A673 (cell line): ENCODE data around the gene CTNNA2. TPM values are rescaled to one million over a fixed set of nuclear protein-coding genes. Genes with fewer than 3 reads are reported as not detected.

Experiments used
- BruUV-seq: library from RNA; stranded (reverse); fragments of 400-500 nt; replicated peaks from 2 replicates; lab custom pipeline; 2021; lab: Mats Ljungman, UMichigan
- CTCF ChIA-PET: fragments of 300-600 bp; sonication (Branson Sonifier 250); formaldehyde crosslinking; loops from one replicate; lab custom pipeline; 2022; ENCODE audit warnings: antibody characterized with exemption; lab: Charles Lee
- POLR2A ChIA-PET: fragments of 300-600 bp; sonication (Branson Sonifier 250); formaldehyde crosslinking; loops from one replicate; lab custom pipeline; 2022; ENCODE audit warnings: antibody characterized with exemption; ENCODE audit not compliant: low non-redundant PET; lab: Charles Lee
- DNase-seq: peaks from one replicate; pipeline ENCODE4 v3.0.0-alpha.2; 2015; ENCODE audit warnings: low spot score
- H3K27ac ChIP-seq: fragments of 200-600 bp; sonication (generic); 2 replicates; pipeline ENCODE4 v1.5.1; 2016; ENCODE audit warnings: mixed run types, low read depth, mild to moderate bottlenecking, mixed read lengths, antibody characterized with exemption, low read length; ENCODE audit not compliant: poor library complexity, severe bottlenecking
- H3K27me3 ChIP-seq: fragments of 200-600 bp; sonication (generic); replicated peaks from 2 replicates; pipeline ENCODE4 v1.6.1; 2017; ENCODE audit warnings: mixed run types, low read depth, mild to moderate bottlenecking, mixed read lengths, antibody characterized with exemption, low read length; ENCODE audit not compliant: insufficient read depth, poor library complexity
- H3K36me3 ChIP-seq: fragments of 200-600 bp; sonication (generic); 2 replicates; pipeline ENCODE4 v1.6.1; 2016; ENCODE audit warnings: mixed run types, mild to moderate bottlenecking, mixed read lengths, antibody characterized with exemption, low read length; ENCODE audit not compliant: insufficient read depth, poor library complexity, severe bottlenecking
- H3K4me1 ChIP-seq: fragments of 200-600 bp; sonication (generic); 2 replicates; pipeline ENCODE4 v1.6.1; 2017; ENCODE audit warnings: mixed run types, mild to moderate bottlenecking, mixed read lengths, antibody characterized with exemption, low read length; ENCODE audit not compliant: insufficient read depth, poor library complexity, severe bottlenecking
- H3K4me3 ChIP-seq: fragments of 200-600 bp; sonication (generic); 2 replicates; pipeline ENCODE4 v1.5.1; 2016; ENCODE audit warnings: low read depth, mixed run types, mild to moderate bottlenecking, mixed read lengths, low read length; ENCODE audit not compliant: poor library complexity, severe bottlenecking
- H3K9me3 ChIP-seq: fragments of 200-600 bp; sonication (generic); 2 replicates; pipeline ENCODE4 v1.6.1; 2016; ENCODE audit warnings: mixed run types, low read depth, mild to moderate bottlenecking, mixed read lengths, antibody characterized with exemption, low read length; ENCODE audit not compliant: poor library complexity, severe bottlenecking
- CTCF ChIP-seq: fragments of 300-800, 200-600 bp; sonication (generic); conservative IDR thresholded peaks from 2 replicates; pipeline ENCODE4 v1.5.1; 2017; ENCODE audit warnings: low read depth, mild to moderate bottlenecking, antibody characterized with exemption, low read length, moderate library complexity, mixed read lengths
- EZH2 ChIP-seq: fragments of 200-600 bp; sonication (generic); IDR thresholded peaks from 2 replicates; pipeline ENCODE4 v1.6.1; 2017; ENCODE audit warnings: borderline replicate concordance, low read depth, mild to moderate bottlenecking, mixed read lengths, antibody characterized with exemption, low read length; ENCODE audit not compliant: poor library complexity, severe bottlenecking
- intact Hi-C: fragments of 100-400 bp; cut with micrococcal nuclease; formaldehyde crosslinking; loops from one replicate; pipeline ENCODE4 v1.10.0; 2022; ENCODE audit not compliant: unreplicated experiment
- total RNA-seq: library from RNA; stranded (reverse); gene quantifications from 2 replicates; pipeline ENCODE4 v1.2.3, GENCODE V29; 2021

CTNNA2 gene
- total RNA-seq, 1 experiment from 2014 or later: not detected

- no peaks in the 10 kb centered on the region for H3K4me1 ChIP-seq
- ChIA-PET POLR2A (no interaction called here), CTCF (no interaction called here)
Measured at GRCh38 chr2:80299661-80300060, 786.8 kb downstream of the CTNNA2 start.

GRCh38 chr2:80300346-80300745 lies 787.5 kb downstream of the CTNNA2 start:
- no peaks in the 10 kb centered on the region for H3K36me3 ChIP-seq
- no peak for TF ChIP-seq CTCF
- TF ChIP-seq EZH2: no peak
- CTCF ChIA-PET: no interaction called here
- peaks cover 53% of the 10 kb centered on the region for H3K27me3 ChIP-seq
- H3K9me3 ChIP-seq: no peaks in the 10 kb centered on the region
- no peak overlapping the region for H3K4me3 ChIP-seq
- BruUV-seq: no TSS peak
- H3K27ac ChIP-seq: no peak overlapping the region
- no peak for DNase-seq
- H3K4me1 ChIP-seq: no peaks in the 10 kb centered on the region
- POLR2A ChIA-PET: no interaction called here
- intact Hi-C loops: no loop called here

More at GRCh38 chr2:80299661-80300060, 786.8 kb downstream of the CTNNA2 start:
- no TSS peak for BruUV-seq
- DNase-seq: no peak
- no peaks in the 10 kb centered on the region for H3K9me3 ChIP-seq
- H3K27me3 ChIP-seq: peaks cover 50% of the 10 kb centered on the region
- H3K27ac ChIP-seq: no peak overlapping the region
- intact Hi-C loops: no loop called here
- no peak overlapping the region for H3K4me3 ChIP-seq
- TF ChIP-seq EZH2 (no peak), CTCF (no peak)
- no peaks in the 10 kb centered on the region for H3K36me3 ChIP-seq

GRCh38 chr2:80300954-80301353 lies 788.1 kb downstream of the CTNNA2 start:
- H3K4me1 ChIP-seq: no peaks in the 10 kb centered on the region
- TF ChIP-seq CTCF: no peak
- no peak for TF ChIP-seq EZH2
- intact Hi-C loops: no loop called here
- BruUV-seq: no TSS peak
- H3K27ac ChIP-seq: no peak overlapping the region
- CTCF ChIA-PET: no interaction called here
- no peak for DNase-seq
- no peaks in the 10 kb centered on the region for H3K36me3 ChIP-seq
- H3K27me3 ChIP-seq: peaks cover 57% of the 10 kb centered on the region
- H3K4me3 ChIP-seq: no peak overlapping the region
- POLR2A ChIA-PET: no interaction called here
- no peaks in the 10 kb centered on the region for H3K9me3 ChIP-seq
